NB4 (cell line): ENCODE measurements around the gene GARNL3.

Experiments used
- DNase-seq: peaks from one replicate; pipeline ENCODE4 v3.0.0; 2010; ENCODE audit warnings: low read depth
- H3K4me3 ChIP-seq: one replicate; pipeline ENCODE4 v1.5.1; 2011; ENCODE audit warnings: mild to moderate bottlenecking, low read depth, low read length, moderate library complexity
- CTCF ChIP-seq: IDR thresholded peaks from one replicate; pipeline ENCODE4 v1.5.1; 2012; ENCODE audit warnings: low read depth, low read length
- MYC ChIP-seq: IDR thresholded peaks from 2 replicates; pipeline ENCODE4 v1.6.1; 2011; ENCODE audit warnings: low read depth, low read length
- POLR2A ChIP-seq: IDR thresholded peaks from 2 replicates; pipeline ENCODE4 v1.6.1; 2011; ENCODE audit warnings: mild to moderate bottlenecking; ENCODE audit not compliant: insufficient read length; ENCODE audit errors: extremely low read depth
- TF ChIP-seq, protein P1 (sequence below): IDR thresholded peaks from 2 replicates; pipeline ENCODE4 v1.6.1; 2011; ENCODE audit warnings: low read depth, low read length

GARNL3 gene

GRCh38 chr9:127305206-127305837 lies 40.7 kb downstream of the GARNL3 start:
- H3K4me3 ChIP-seq, result no peak overlapping the region
- no peak for DNase-seq
- no peak for TF ChIP-seq POLR2A
- no peak for TF ChIP-seq MYC
- TF ChIP-seq, protein P1, sequence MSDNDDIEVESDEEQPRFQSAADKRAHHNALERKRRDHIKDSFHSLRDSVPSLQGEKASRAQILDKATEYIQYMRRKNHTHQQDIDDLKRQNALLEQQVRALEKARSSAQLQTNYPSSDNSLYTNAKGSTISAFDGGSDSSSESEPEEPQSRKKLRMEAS, result no peak
- TF ChIP-seq CTCF, result no peak

GRCh38 chr9:127305838-127306226 lies 41.3 kb downstream of the GARNL3 start:
- H3K4me3 ChIP-seq, result no peak overlapping the region
- peak; percentile 21 for DNase-seq
- no peak for TF ChIP-seq CTCF
- TF ChIP-seq, protein P1, result no peak
- no peak for TF ChIP-seq MYC
- TF ChIP-seq POLR2A, result no peak

DNA sequence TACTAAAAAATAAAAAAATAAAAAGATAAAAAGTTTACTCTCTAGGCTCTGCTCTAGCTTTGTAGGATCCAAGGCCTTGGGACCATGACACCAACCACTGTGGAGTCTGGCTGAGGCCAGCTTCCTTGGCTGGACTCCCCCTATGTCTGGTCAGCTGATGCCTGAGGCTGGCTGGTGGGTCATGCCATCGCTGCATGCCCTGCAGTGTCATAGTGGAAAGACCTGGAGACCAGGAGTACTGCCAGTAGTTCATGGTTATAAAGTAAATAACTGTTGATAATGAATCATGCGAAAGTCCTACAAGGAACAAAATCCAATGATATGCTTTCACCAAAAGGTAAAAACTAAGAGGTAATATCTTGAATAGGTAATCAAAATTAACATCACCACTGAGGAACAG lies 43.2 kb downstream of the GARNL3 start:
- no peak for TF ChIP-seq POLR2A
- TF ChIP-seq MYC, result no peak
- TF ChIP-seq, protein P1, result no peak
- TF ChIP-seq CTCF, result no peak
- no peak for DNase-seq
- no peak overlapping the region for H3K4me3 ChIP-seq

GRCh38 chr9:127308652-127309434 lies 44.3 kb downstream of the GARNL3 start:
- no peak overlapping the region for H3K4me3 ChIP-seq
- TF ChIP-seq POLR2A, result no peak
- peak; percentile 54 for DNase-seq

GRCh38 chr9:127309715-127310114 lies 45.1 kb downstream of the GARNL3 start:
- TF ChIP-seq, protein P1, result no peak
- TF ChIP-seq MYC, result no peak
- TF ChIP-seq CTCF, result no peak
- no peak for TF ChIP-seq POLR2A
- no peak for DNase-seq
- H3K4me3 ChIP-seq, result no peak overlapping the region

- no peak overlapping the region for H3K4me3 ChIP-seq
- peak; percentile 52 for DNase-seq
- no peak for TF ChIP-seq MYC
- TF ChIP-seq POLR2A, result no peak
- peak; percentile 50 for TF ChIP-seq CTCF
Observed at GRCh38 chr9:127311239-127311741, 46.7 kb downstream of the GARNL3 start.
